ENCODE data around the gene RXFP4.
"Not testable (repeated sequence)": the region's sequence is repeated elsewhere in the genome, so short reads cannot be mapped to it uniquely, and the experiment has no call there.

Gene RXFP4

DNA sequence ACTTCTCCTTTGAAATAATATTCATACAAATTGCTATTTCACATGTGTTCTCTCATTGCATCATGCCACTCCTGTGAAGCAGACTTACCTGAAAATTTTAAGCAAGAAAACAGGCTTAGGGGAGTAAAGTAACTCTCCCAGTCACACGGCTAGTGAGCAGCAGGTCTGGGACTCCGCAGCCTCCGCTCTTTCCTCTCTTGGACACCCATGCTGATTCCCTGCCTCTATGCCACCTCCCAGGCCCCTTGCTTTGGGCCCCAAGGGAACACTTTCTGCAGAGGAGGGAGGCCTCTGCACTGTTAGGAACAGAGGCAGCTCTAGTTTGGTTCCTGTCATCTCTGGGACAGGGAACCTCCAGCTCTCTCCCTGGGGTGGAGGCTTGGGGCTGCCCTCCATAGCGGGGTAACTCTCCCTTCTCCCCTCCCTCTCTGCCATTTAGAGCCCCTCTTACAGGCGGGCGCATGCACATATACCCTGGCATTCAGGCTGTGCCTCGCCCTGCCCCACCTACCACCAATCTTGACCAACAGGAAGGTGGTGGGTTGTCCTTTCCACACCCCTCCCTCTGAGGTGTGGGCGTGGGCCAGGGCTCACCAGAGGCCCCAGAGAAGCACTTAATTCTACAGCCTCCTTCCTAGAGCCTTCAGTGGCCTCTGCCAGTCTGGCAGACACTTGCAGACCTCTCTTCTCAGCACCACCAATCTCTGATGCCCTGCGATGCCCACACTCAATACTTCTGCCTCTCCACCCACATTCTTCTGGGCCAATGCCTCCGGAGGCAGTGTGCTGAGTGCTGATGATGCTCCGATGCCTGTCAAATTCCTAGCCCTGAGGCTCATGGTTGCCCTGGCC, at the start of gene RXFP4:
Gene RXFP4 (plus strand): TSS at position 646 of the 852 bp plus-strand sequence. CDS start 72 bp downstream, at position 718.
- H3K4me3 Mint-ChIP-seq, result no peak within 1 kb of the TSS
- intact Hi-C loops (cut with micrococcal nuclease), result loop anchor here (5.0 kb wide), 1 partner anchor 36 kb away; the partner anchor contains the start of gene ARHGEF2

GRCh38 chr1:155892796-155893195, 48.6 kb upstream of the RXFP4 start:
- H3K27me3 Mint-ChIP-seq, result no peaks in the 10 kb centered on the region
- peaks cover 26% of the 10 kb centered on the region for H3K36me3 Mint-ChIP-seq (ENCODE audit: low read depth)
- H3K27ac Mint-ChIP-seq, result peak overlapping the region; percentile 40
- no peak overlapping the region for H3K4me3 Mint-ChIP-seq
- intact Hi-C loops (cut with micrococcal nuclease), result no loop called here
- no peaks in the 10 kb centered on the region for H3K9me3 Mint-ChIP-seq
- H3K4me1 Mint-ChIP-seq (ENCODE audit: low read depth), result peaks cover 11% of the 10 kb centered on the region

More for the DNA sequence above, at the start of gene RXFP4:
- Mint-ChIP-seq H3K36me3 (ENCODE audit: low read depth) (peaks cover 24% of the 10 kb centered on the region), H3K9me3 (no peaks in the 10 kb centered on the region), H3K27ac (peak within 1 kb of the TSS; percentile 81), H3K4me1 (ENCODE audit: low read depth) (peaks cover 66% of the 10 kb centered on the region), H3K27me3 (no peaks in the 10 kb centered on the region)

DNA sequence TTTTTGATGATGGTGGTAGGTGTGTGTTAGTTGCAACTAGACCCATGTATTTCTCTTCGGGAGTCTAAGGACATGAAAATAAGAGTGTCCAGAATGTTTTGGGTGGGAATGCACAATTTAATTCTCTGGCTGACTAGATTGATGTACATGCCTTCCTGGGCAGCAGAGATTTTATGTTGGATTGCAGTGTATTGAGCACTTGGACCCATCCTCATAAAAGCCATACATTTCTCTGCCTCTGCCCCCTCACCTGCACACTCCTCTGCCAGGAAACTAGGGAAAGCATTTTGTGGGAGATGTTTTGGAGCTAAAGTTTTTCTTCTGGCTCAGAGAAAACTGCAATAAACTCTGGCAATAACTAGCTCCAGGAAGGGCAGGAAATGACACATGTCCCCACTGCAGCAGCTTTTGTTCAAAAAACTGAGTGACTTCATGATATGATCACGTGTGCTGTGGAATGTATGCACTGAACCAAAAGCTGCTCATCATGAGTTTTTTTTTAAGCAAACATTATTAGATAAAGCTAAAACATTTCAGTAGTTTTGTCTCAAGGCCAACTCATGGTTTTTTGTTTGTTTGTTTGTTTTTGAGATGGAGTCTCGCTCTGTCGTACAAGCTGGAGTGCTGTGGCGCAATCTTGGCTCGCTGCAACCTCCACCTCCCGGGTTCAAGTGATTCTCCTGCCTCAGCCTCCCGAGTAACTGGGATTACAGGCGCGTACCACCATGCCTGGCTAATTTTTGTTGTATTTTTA, 47.9 kb upstream of the RXFP4 start:
- H3K27me3 Mint-ChIP-seq, result no peaks in the 10 kb centered on the region
- H3K4me3 Mint-ChIP-seq, result peak overlapping the region; percentile 9
- peaks cover 11% of the 10 kb centered on the region for H3K4me1 Mint-ChIP-seq (ENCODE audit: low read depth)
- H3K9me3 Mint-ChIP-seq, result no peaks in the 10 kb centered on the region
- intact Hi-C loops (cut with micrococcal nuclease), result no loop called here
- H3K27ac Mint-ChIP-seq, result peak overlapping the region; percentile 40
- peaks cover 31% of the 10 kb centered on the region for H3K36me3 Mint-ChIP-seq (ENCODE audit: low read depth)

- peaks cover 52% of the 10 kb centered on the region for H3K36me3 Mint-ChIP-seq (ENCODE audit: low read depth)
- H3K4me1 Mint-ChIP-seq (ENCODE audit: low read depth), result peaks cover 17% of the 10 kb centered on the region
- H3K27ac Mint-ChIP-seq; H3K4me3 Mint-ChIP-seq; intact Hi-C loops (cut with micrococcal nuclease); H3K9me3 Mint-ChIP-seq; H3K27me3 Mint-ChIP-seq: not testable (repeated sequence)
These were observed 45.8 kb upstream of the RXFP4 start for GRCh38 chr1:155895617-155896016.

- H3K27me3 Mint-ChIP-seq; H3K9me3 Mint-ChIP-seq; intact Hi-C loops (cut with micrococcal nuclease); H3K27ac Mint-ChIP-seq; H3K4me3 Mint-ChIP-seq: not testable (repeated sequence)
- peaks cover 60% of the 10 kb centered on the region for H3K36me3 Mint-ChIP-seq (ENCODE audit: low read depth)
- peaks cover 17% of the 10 kb centered on the region for H3K4me1 Mint-ChIP-seq (ENCODE audit: low read depth)
These were observed 45.0 kb upstream of the RXFP4 start for GRCh38 chr1:155896476-155896875.

GRCh38 chr1:155897746-155898145, 43.7 kb upstream of the RXFP4 start:
- Mint-ChIP-seq H3K27ac (no peak overlapping the region), H3K9me3 (no peaks in the 10 kb centered on the region), H3K4me3 (no peak overlapping the region), H3K36me3 (ENCODE audit: low read depth) (peaks cover 71% of the 10 kb centered on the region), H3K27me3 (no peaks in the 10 kb centered on the region), H3K4me1 (ENCODE audit: low read depth) (peaks cover 17% of the 10 kb centered on the region)
- intact Hi-C loops (cut with micrococcal nuclease), result no loop called here

DNA sequence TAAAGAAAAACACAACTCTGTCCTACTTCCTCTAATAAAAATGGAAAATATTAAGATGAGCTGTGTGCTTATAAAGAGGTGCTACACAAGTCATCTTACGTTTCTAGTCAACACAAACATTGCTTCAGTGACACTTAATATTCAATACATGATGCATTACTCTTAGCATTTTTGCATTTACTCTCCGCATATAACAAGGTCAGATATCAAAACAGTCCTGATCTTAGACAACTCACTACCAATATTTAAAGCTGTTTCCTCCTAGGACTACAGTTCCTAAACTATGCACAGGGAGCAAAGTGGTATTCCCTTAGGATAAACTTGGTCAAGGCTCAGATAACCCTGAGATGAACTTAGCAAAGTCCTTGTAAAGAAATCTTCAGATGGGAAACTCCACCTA, 42.5 kb upstream of the RXFP4 start:
- H3K4me1 Mint-ChIP-seq (ENCODE audit: low read depth), result peaks cover 7% of the 10 kb centered on the region
- H3K27ac Mint-ChIP-seq, result no peak overlapping the region
- no peaks in the 10 kb centered on the region for H3K27me3 Mint-ChIP-seq
- H3K4me3 Mint-ChIP-seq, result no peak overlapping the region
- H3K36me3 Mint-ChIP-seq (ENCODE audit: low read depth), result peaks cover 82% of the 10 kb centered on the region
- intact Hi-C loops (cut with micrococcal nuclease), result no loop called here
- H3K9me3 Mint-ChIP-seq, result no peaks in the 10 kb centered on the region

DNA sequence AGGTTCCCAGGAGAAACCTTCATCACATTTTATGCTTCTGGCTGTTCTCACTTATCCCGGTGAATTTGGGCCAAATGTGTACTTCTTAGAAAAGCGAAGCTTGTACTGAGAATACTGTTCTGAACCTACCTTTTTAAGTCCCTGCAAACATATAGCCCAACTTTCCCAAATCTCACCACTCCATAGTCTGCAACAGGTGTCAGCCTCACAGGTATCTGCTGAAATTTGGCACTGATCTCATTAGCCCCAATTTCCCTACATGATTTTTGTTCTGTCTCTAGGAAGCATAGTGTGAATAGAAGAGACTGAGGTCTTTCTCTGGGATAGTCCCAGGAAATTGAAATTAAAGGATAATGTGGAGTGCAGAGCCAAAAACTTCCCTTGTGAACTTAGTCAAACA, 41.8 kb upstream of the RXFP4 start:
- Mint-ChIP-seq H3K4me1 (ENCODE audit: low read depth) (peaks cover 6% of the 10 kb centered on the region), H3K27ac (no peak overlapping the region), H3K36me3 (ENCODE audit: low read depth) (peaks cover 90% of the 10 kb centered on the region), H3K27me3 (no peaks in the 10 kb centered on the region), H3K9me3 (no peaks in the 10 kb centered on the region), H3K4me3 (no peak overlapping the region)
- intact Hi-C loops (cut with micrococcal nuclease), result no loop called here

GRCh38 chr1:155900161-155900560, 41.3 kb upstream of the RXFP4 start:
- peaks cover 95% of the 10 kb centered on the region for H3K36me3 Mint-ChIP-seq (ENCODE audit: low read depth)
- H3K9me3 Mint-ChIP-seq, result no peaks in the 10 kb centered on the region

GRCh38 chr1:155904261-155904660, 37.2 kb upstream of the RXFP4 start:
- intact Hi-C loops (cut with micrococcal nuclease), result no loop called here
- Mint-ChIP-seq H3K9me3 (no peaks in the 10 kb centered on the region), H3K27ac (no peak overlapping the region), H3K27me3 (no peaks in the 10 kb centered on the region), H3K36me3 (ENCODE audit: low read depth) (peaks cover 94% of the 10 kb centered on the region), H3K4me3 (no peak overlapping the region), H3K4me1 (ENCODE audit: low read depth) (peaks cover 6% of the 10 kb centered on the region)

More at GRCh38 chr1:155900161-155900560, 41.3 kb upstream of the RXFP4 start:
- Mint-ChIP-seq H3K27me3 (no peaks in the 10 kb centered on the region), H3K4me3 (no peak overlapping the region), H3K4me1 (ENCODE audit: low read depth) (peaks cover 6% of the 10 kb centered on the region), H3K27ac (no peak overlapping the region)
- intact Hi-C loops (cut with micrococcal nuclease), result no loop called here

- H3K27ac Mint-ChIP-seq, result peak overlapping the region; percentile 98
- no peaks in the 10 kb centered on the region for H3K27me3 Mint-ChIP-seq
- no peaks in the 10 kb centered on the region for H3K9me3 Mint-ChIP-seq
- peak overlapping the region; percentile 98 for H3K4me3 Mint-ChIP-seq
- intact Hi-C loops (cut with micrococcal nuclease), result loop anchor here (2.0 kb wide), 1 partner anchor 51 kb away; the partner anchor contains the start of gene SYT11
- H3K4me1 Mint-ChIP-seq (ENCODE audit: low read depth), result peaks cover 15% of the 10 kb centered on the region
- peaks cover 60% of the 10 kb centered on the region for H3K36me3 Mint-ChIP-seq (ENCODE audit: low read depth)
These were observed 31.5 kb upstream of the RXFP4 start for GRCh38 chr1:155909894-155910293.

- no peaks in the 10 kb centered on the region for H3K27me3 Mint-ChIP-seq
- intact Hi-C loops (cut with micrococcal nuclease), result loop anchor here (2.0 kb wide), 1 partner anchor 52 kb away; the partner anchor contains the start of gene SYT11
- H3K9me3 Mint-ChIP-seq, result no peaks in the 10 kb centered on the region
- peak overlapping the region; percentile 98 for H3K4me3 Mint-ChIP-seq
- peaks cover 55% of the 10 kb centered on the region for H3K36me3 Mint-ChIP-seq (ENCODE audit: low read depth)
- peaks cover 15% of the 10 kb centered on the region for H3K4me1 Mint-ChIP-seq (ENCODE audit: low read depth)
- H3K27ac Mint-ChIP-seq, result peak overlapping the region; percentile 98
These were observed 30.8 kb upstream of the RXFP4 start for GRCh38 chr1:155910621-155911121.

- H3K36me3 Mint-ChIP-seq (ENCODE audit: low read depth), result peaks cover 49% of the 10 kb centered on the region
- H3K4me3 Mint-ChIP-seq, result peak within 1 kb of the TSS; percentile 98
- no peaks in the 10 kb centered on the region for H3K9me3 Mint-ChIP-seq
- intact Hi-C loops (cut with micrococcal nuclease), result loop anchor here (2.0 kb wide), 1 partner anchor 53 kb away; the partner anchor contains the start of gene SYT11
- H3K27me3 Mint-ChIP-seq, result no peaks in the 10 kb centered on the region
- peaks cover 15% of the 10 kb centered on the region for H3K4me1 Mint-ChIP-seq (ENCODE audit: low read depth)
- H3K27ac Mint-ChIP-seq, result peak within 1 kb of the TSS; percentile 98
These were observed 30.0 kb upstream of the RXFP4 start, which contains the start of gene RIT1 for GRCh38 chr1:155911156-155912055. Gene RIT1 (minus strand): TSS chr1:155911349. CDS start chr1:155910761, 588 bp downstream.

Data from dendritic cell treated with granulocyte-macrophage colony-stimulating factor and Interleukin-4, amounts not matched to agents 40 ng/mL and 50 ng/mL, for 4 days (primary cell).